Testis (tissue), 2 donors: ENCODE results near the gene SEMA3B.

Experiments
- CTCF ChIP-seq, 3 experiments: fragments of 450-650 bp in 2 of 3; fragments of 200-600 bp in 1 of 3; sonication (generic) in 1 of 3; IDR thresholded peaks; one replicate each; pipeline ENCODE4 v1.5.1; 2016 to 2019; ENCODE audit warnings: antibody characterized with exemption in 3 of 3, mild to moderate bottlenecking in 2 of 3, moderate library complexity in 1 of 3
- POLR2A ChIP-seq: fragments of 450-650 bp; IDR thresholded peaks from one replicate; pipeline ENCODE4 v1.6.1; 2017; ENCODE audit warnings: antibody characterized with exemption, mild to moderate bottlenecking, moderate library complexity

- no peak for TF ChIP-seq CTCF (IDR thresholded peaks at IDR 0.05)
- no peak for TF ChIP-seq POLR2A
Observed at GRCh38 chr3:50251220-50251619, 17.7 kb upstream of the SEMA3B start.
